Stomach (tissue), 9 donors: ENCODE data around the gene OSBPL2. TPM values are rescaled to one million over a fixed set of nuclear protein-coding genes. Genes with fewer than 3 reads are reported as not detected.

ENCODE experiments used
- DNase-seq, 2 donors: peaks; one replicate each; pipeline versions ENCODE4 v3.0.0 to v3.0.0-alpha.2; 2013 to 2019
- H3K27ac ChIP-seq, 5 donors: fragments of 200-600 bp in 4 of 5; sonication (generic) in 4 of 5; one replicate each; pipeline ENCODE4 v1.5.1; 2013 to 2019; ENCODE audit warnings: mild to moderate bottlenecking in 1 of 5, moderate library complexity in 1 of 5
- H3K27me3 ChIP-seq, 3 donors: fragments of 200-600 bp; sonication (generic); one replicate each; pipeline ENCODE4 v1.5.1; 2017 to 2019; ENCODE audit warnings: mixed run types in 1 of 3
- H3K36me3 ChIP-seq, 4 donors: fragments of 200-600 bp; sonication (generic); 1 replicate in 3 of 4; 2 replicates in 1 of 4; pipeline ENCODE4 v1.5.1; 2016 to 2019
- H3K4me1 ChIP-seq, 4 donors: fragments of 200-600 bp; sonication (generic); one replicate each; pipeline ENCODE4 v1.5.1; 2016 to 2019
- H3K4me3 ChIP-seq, 4 donors: fragments of 200-600 bp; sonication (generic) in 3 of 4; one replicate each; pipeline ENCODE4 v1.5.1; 2016 to 2019; ENCODE audit warnings: mild to moderate bottlenecking in 1 of 4
- H3K9me3 ChIP-seq, 4 donors: fragments of 200-600 bp; sonication (generic); one replicate each; pipeline ENCODE4 v1.5.1; 2016 to 2019
- EP300 ChIP-seq: sonication (generic); formaldehyde crosslinking; IDR thresholded peaks from one replicate; pipeline ENCODE4 v1.6.1; 2017; ENCODE audit warnings: antibody characterized with exemption
- POLR2A ChIP-seq, 4 donors: fragments of 450-650 bp; IDR thresholded peaks; one replicate each; pipeline ENCODE4 v1.6.1; 2016; ENCODE audit warnings: antibody characterized with exemption in 4 of 4, control low read depth in 2 of 4, mild to moderate bottlenecking in 1 of 4, moderate library complexity in 1 of 4
- POLR2AphosphoS5 ChIP-seq, 3 donors: sonication (generic); formaldehyde crosslinking; IDR thresholded peaks; one replicate each; pipeline ENCODE4 v1.6.1; 2016; ENCODE audit warnings: antibody characterized with exemption in 3 of 3
- WGBS, 5 donors: extraction: QIAGEN DNeasy Blood & Tissue Kit in 3 of 5; methylation state at CpG; one replicate each; pipeline versions ENCODE4 v1.1.5 to v1.1.7; 2013 to 2018; 5-methylcytosine and 5-hydroxymethylcytosine counted together
- intact Hi-C: fragments of 100-400 bp; cut with DNase I; formaldehyde crosslinking; loops from one replicate; pipeline ENCODE4 v1.15.1; 2023; ENCODE audit warnings: low total_unique reads
- polyA plus RNA-seq, 3 donors: library from polyadenylated mRNA; stranded (reverse); fragments of 200-250 nt; gene quantifications; one replicate each; pipeline ENCODE4 v1.2.3, GENCODE V29; 2013
- total RNA-seq, 5 donors: library from RNA; depleted of rRNA; stranded (reverse); fragments of >200 nt; gene quantifications; one replicate each; pipeline versions ENCODE4 v1.1.0 to v1.2.3, GENCODE V29; 2014 to 2016
- TF ChIP-seq, protein P1 (sequence below), 7 experiments: fragments of 450-650 bp in 4 of 7; fragments of 200-600 bp in 3 of 7; sonication (generic) in 3 of 7; IDR thresholded peaks; one replicate each; pipeline ENCODE4 v1.5.1; 2016 to 2019; ENCODE audit warnings: antibody characterized with exemption in 7 of 7, control low read depth in 2 of 7, mild to moderate bottlenecking in 1 of 7
- donor health status: healthy with polysubstance abuse.
- donor health status: Bipolar disorder and iron deficiency.
- donor health status: healthy.

OSBPL2 gene
- total and polyA plus RNA-seq, 8 donors: 15.1 to 83.4 (median 36.7) TPM

DNA sequence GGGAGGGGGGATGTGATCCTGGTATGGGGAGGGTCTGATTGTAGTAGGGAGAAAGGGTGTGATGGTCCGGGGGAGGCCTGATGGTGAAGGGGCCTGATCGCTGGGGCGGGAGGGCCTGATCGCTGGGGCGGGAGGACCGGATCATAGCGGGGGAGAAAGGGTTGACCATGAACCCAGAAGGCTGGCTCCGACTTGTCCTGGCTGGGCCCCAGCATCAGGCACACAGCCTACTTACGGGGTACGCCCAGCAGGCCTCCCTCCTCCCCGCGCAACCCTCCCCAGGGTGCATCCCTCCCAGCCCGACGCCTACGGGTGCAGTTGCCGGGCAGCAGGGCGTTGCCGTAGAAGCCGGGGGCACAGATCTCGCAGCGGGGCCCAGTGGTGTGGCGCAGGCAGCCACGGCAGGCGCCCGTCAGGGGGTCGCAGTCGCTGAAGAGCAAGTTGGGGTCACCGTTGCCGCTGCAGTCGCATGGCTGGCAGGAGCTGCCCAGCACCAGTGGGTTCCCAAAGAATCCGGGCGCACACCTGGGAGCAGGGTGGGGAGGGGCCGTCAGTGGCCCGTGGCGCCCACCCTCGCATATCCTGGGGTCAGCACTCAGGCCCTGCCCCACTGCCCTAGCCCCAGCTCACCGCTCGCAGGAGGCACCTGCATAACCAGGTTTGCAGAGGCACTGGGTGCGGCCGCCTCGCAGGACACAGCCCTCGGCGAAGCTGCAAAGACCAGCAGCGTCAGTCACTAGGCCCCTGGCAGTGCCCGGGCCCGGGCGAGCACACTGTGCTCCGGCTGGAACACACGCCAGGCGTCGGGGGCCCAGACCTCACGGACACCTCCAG lies 85.0 kb downstream of the OSBPL2 start:
- H3K27me3 ChIP-seq: no peaks in the 10 kb centered on the region
- H3K4me1 ChIP-seq: no peaks in the 10 kb centered on the region
- no peak overlapping the region for H3K27ac ChIP-seq
- WGBS, 5 donors: 86 to 92% (median 90%) methylated on average over 33 to 52 of the region's 52 CpGs
- TF ChIP-seq, protein P1, sequence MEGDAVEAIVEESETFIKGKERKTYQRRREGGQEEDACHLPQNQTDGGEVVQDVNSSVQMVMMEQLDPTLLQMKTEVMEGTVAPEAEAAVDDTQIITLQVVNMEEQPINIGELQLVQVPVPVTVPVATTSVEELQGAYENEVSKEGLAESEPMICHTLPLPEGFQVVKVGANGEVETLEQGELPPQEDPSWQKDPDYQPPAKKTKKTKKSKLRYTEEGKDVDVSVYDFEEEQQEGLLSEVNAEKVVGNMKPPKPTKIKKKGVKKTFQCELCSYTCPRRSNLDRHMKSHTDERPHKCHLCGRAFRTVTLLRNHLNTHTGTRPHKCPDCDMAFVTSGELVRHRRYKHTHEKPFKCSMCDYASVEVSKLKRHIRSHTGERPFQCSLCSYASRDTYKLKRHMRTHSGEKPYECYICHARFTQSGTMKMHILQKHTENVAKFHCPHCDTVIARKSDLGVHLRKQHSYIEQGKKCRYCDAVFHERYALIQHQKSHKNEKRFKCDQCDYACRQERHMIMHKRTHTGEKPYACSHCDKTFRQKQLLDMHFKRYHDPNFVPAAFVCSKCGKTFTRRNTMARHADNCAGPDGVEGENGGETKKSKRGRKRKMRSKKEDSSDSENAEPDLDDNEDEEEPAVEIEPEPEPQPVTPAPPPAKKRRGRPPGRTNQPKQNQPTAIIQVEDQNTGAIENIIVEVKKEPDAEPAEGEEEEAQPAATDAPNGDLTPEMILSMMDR (IDR thresholded peaks at IDR 0.05): no peak
- intact Hi-C loops: no loop called here
- no peaks in the 10 kb centered on the region for H3K9me3 ChIP-seq
- no peak overlapping the region for H3K4me3 ChIP-seq
- no peak for DNase-seq
- H3K36me3 ChIP-seq: peaks cover 59 to 92% (median 90%) of the 10 kb centered on the region in 4 donors

DNA sequence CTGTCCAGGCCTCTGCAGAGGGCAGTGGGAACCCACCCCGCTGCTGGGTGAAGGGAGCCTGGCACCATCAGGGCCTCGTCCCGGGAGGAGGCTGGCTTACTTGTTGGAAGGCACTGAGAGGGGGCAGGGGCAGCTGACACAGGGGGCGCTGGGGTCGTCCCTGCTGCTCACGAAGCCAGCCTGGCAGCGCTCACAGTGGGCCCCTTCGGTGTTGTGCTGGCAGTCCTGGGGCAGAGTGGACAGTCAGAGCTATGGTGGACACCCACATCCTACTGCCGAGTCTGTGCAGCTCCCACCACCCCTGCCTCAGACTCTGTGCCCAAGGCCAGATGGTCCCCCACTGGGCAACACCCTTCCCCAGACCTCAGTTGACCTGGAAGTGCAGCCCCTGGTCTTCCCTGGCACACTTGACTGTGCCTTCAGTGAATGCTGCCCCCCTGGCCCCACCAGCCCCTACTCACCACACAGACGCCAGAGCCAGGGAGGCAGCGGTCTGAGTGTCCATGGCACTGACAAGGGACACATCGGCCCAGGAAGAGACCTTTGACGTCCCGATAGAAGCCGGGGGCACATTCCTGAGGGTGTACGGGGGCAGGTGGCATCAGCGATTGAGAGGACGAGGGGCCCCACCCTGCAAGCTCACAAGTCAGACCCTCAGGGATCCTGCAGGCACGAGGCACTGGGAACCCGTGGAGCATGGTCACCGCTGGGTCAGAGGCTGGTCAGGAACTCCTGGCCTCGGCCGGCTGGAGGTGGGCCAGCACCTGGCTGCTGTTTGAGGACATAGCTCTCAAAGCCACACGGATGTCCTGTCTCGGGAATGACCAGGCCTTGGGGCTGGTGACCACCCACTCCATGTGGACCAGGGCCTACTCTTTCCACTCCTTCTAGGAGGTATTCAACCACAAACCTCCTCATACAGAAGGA lies 85.9 kb downstream of the OSBPL2 start:
- intact Hi-C loops: no loop called here
- 79 to 87% (median 82%) methylated on average over 8 to 25 of the region's 25 CpGs for WGBS, 5 donors
- Histone ChIP-seq H3K9me3 (no peaks in the 10 kb centered on the region), H3K4me1 (no peaks in the 10 kb centered on the region), H3K27me3 (no peaks in the 10 kb centered on the region), H3K27ac (no peak overlapping the region), H3K4me3 (no peak overlapping the region), H3K36me3 (peaks cover 67 to 92% (median 90%) of the 10 kb centered on the region in 4 donors)
- TF ChIP-seq, protein P1 (IDR thresholded peaks at IDR 0.05): no peak
- TF ChIP-seq POLR2AphosphoS5 (IDR thresholded peaks at IDR 0.05): no peak
- TF ChIP-seq POLR2A (IDR thresholded peaks at IDR 0.05): no peak
- no peak for TF ChIP-seq EP300
- no peak for DNase-seq

DNA sequence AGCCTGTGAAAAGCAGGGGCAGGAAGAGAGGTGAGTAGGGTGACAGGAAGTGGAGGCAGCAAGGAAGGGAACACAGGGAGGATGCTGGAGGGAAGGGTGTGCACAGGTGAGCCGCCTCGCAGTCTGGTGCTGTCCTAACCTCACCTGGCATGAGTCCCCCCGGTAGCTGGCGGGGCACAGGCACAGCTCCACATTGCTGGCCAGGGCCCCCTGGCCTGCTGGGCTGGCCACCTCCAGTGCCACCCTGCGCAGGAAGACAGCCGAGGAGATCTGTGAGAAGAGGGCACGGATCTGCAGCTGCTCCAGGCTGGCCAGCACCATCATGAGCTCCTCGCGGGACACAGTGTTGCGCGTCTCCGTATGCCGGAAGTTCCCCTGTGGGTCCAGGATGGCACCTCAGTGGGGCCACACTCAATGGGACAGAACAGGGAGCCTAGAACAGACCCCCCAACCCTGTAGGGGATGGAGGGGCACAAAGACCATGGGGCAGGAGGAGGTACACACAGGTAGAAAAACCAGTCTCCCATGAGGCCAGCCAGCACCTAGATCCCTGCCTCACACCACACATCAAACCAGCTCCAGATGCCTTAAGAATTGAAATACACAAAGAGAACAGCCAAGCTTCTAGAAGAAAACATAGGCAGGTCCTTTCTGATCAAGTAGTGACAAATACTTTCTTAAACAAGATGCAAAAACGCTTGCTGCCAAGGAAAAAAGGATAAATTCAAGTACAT lies 87.0 kb downstream of the OSBPL2 start:
- TF ChIP-seq, protein P1 (IDR thresholded peaks at IDR 0.05): no peak
- TF ChIP-seq POLR2A (IDR thresholded peaks at IDR 0.05): no peak
- no peak for TF ChIP-seq EP300
- TF ChIP-seq POLR2AphosphoS5 (IDR thresholded peaks at IDR 0.05): no peak
- Histone ChIP-seq H3K36me3 (peaks cover 70 to 94% (median 91%) of the 10 kb centered on the region in 4 donors), H3K4me1 (no peaks in the 10 kb centered on the region), H3K4me3 (no peak overlapping the region), H3K27ac (no peak overlapping the region), H3K27me3 (no peaks in the 10 kb centered on the region), H3K9me3 (no peaks in the 10 kb centered on the region)
- DNase-seq: no peak
- intact Hi-C loops: no loop called here
- 84 to 94% (median 91%) methylated on average over 11 to 14 of the region's 14 CpGs for WGBS, 5 donors

DNA sequence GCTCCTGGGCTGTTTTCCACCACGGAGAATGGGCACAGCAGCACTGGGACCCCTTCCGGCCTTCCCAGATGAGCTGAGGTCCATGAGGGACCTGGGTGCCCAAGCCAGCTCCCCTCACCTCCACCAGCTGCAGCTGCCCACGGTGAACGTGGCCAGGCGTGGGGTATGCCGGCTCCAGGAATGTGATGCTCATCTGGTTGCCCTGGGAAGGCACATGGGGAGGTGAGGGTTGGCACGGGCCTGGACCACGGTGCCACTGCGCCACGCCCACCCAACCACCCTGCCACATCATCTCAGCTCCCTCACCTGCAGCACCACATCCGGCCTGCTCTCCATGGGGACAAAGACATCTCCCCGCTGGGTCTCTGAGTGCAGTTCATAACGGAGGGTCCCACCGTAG lies 88.2 kb downstream of the OSBPL2 start:
- no peak overlapping the region for H3K27ac ChIP-seq
- H3K27me3 ChIP-seq: no peaks in the 10 kb centered on the region
- no peak overlapping the region for H3K4me3 ChIP-seq
- no peaks in the 10 kb centered on the region for H3K9me3 ChIP-seq
- peaks cover 76 to 100% (median 98%) of the 10 kb centered on the region in 4 donors for H3K36me3 ChIP-seq
- DNase-seq: no peak
- H3K4me1 ChIP-seq: no peaks in the 10 kb centered on the region
- intact Hi-C loops: no loop called here
- WGBS, 5 donors: 90 to 98% (median 94%) methylated on average over 6 to 14 of the region's 14 CpGs
- TF ChIP-seq, protein P1 (IDR thresholded peaks at IDR 0.05): no peak
- TF ChIP-seq POLR2A (IDR thresholded peaks at IDR 0.05) (no peak), POLR2AphosphoS5 (IDR thresholded peaks at IDR 0.05) (no peak), EP300 (no peak)
